Measurements from ENCODE around the gene PRMT9. TPM values are rescaled to one million over a fixed set of nuclear protein-coding genes. Genes with fewer than 3 reads are reported as not detected.

PRMT9 gene
- total RNA-seq, 1 donor, result 11.2 TPM

DNA sequence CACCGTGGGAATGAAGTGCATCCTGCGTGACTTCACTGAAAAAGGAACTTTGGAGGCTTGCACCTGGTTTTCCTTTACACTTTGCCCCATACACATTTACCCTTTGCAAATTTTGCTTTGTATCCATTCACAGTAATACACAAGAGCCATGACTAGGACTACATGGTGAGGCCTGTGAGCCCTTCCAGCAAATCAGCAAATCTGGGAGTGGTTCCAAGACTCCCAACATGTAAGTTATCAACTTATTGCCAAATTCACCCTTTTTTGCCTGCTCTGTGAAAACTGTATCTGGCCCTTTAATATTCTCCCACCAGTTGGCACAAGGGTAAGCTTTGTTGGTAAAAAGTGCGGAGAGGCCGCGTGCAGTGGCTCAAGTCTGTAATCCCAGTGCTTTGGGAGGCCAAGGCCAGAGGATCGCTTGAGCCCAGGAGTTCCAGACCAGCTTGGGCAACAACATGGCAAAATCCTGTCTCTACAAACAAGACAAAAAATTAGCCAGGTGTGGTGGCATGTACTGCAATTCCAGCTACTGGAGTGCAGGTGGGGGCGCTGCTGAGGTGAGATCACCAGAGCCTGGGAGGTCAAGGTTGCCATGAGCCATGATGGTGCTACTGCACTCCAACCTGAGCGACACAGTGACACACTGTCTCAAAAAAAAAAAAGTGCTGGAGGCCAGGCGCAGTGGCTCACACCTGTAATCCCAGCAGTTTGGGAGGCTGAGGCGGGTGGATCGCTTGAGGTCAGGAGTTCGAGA is 5.0 kb downstream of the PRMT9 start:
- TF ChIP-seq, protein P1, sequence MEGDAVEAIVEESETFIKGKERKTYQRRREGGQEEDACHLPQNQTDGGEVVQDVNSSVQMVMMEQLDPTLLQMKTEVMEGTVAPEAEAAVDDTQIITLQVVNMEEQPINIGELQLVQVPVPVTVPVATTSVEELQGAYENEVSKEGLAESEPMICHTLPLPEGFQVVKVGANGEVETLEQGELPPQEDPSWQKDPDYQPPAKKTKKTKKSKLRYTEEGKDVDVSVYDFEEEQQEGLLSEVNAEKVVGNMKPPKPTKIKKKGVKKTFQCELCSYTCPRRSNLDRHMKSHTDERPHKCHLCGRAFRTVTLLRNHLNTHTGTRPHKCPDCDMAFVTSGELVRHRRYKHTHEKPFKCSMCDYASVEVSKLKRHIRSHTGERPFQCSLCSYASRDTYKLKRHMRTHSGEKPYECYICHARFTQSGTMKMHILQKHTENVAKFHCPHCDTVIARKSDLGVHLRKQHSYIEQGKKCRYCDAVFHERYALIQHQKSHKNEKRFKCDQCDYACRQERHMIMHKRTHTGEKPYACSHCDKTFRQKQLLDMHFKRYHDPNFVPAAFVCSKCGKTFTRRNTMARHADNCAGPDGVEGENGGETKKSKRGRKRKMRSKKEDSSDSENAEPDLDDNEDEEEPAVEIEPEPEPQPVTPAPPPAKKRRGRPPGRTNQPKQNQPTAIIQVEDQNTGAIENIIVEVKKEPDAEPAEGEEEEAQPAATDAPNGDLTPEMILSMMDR (IDR thresholded peaks at IDR 0.05; ENCODE audit: insufficient read depth, low read depth, low read length), result no peak
- no peak overlapping the region for H3K4me3 ChIP-seq (ENCODE audit: low read depth, low read length)
- no peak for DNase-seq (ENCODE audit: low read depth)

DNA sequence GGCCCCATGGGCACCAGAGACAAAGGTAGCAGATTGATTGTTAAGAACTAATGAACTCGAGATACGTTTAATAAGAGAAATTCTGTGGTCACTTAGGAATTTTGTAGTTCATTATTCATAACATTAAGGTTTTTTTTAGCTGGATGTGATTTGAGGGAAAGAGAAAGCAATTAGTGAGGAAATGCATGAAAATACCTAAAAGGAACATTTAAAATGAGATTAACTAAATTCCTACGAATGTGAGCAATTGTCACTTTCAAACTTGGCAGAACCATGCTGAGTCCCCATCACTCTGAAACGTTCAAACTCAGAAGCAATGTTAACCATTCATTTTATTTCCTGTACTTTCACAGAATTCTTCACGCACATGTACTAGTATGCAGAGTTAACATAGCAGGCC is 5.9 kb downstream of the PRMT9 start:
- H3K4me3 ChIP-seq (ENCODE audit: low read depth, low read length), result no peak overlapping the region
- no peak for DNase-seq (ENCODE audit: low read depth)
- TF ChIP-seq, protein P1 (IDR thresholded peaks at IDR 0.05; ENCODE audit: insufficient read depth, low read depth, low read length), result no peak

DNA sequence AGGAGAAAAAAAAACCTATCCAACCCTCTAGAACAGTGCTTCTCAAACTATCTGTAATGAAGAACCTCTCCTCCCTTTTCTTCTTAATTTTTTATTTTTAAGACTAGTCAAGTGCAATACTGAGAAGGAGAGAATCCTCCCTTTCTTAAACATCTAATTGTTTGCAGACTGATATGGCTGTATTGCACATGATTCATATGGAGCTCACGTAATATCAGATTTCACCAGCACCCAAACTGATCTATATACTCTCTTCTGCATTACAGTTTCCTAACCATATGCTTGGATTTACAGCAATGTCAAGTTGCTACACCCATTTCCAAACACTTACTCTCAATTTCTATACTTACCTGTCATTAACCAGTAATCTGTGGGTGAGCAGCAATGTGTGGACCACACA is 9.5 kb downstream of the PRMT9 start:
- no peak for DNase-seq (ENCODE audit: low read depth)
- no peak overlapping the region for H3K4me3 ChIP-seq (ENCODE audit: low read depth, low read length)
- TF ChIP-seq, protein P1 (IDR thresholded peaks at IDR 0.05; ENCODE audit: insufficient read depth, low read depth, low read length), result no peak

DNA sequence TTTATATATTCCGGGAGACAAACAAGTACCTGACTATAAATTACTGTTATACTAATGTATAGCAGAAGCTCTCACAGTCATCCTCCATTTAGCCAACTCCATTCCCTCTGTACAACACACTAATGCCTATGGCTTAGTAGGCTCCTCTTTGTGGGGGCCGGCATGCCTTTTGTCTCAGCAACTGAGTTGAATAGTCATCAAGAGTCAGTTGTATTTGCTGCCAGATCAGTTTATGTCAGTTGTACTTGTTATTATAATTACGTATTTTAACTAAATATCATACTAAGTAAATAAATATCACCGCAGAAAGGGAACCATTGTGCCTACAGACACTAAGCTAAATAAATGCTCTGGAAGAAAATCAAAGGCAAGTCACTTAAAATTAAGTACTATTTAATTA is 9.9 kb downstream of the PRMT9 start:
- no peak for DNase-seq (ENCODE audit: low read depth)
- TF ChIP-seq, protein P1 (IDR thresholded peaks at IDR 0.05; ENCODE audit: insufficient read depth, low read depth, low read length), result no peak

DNA sequence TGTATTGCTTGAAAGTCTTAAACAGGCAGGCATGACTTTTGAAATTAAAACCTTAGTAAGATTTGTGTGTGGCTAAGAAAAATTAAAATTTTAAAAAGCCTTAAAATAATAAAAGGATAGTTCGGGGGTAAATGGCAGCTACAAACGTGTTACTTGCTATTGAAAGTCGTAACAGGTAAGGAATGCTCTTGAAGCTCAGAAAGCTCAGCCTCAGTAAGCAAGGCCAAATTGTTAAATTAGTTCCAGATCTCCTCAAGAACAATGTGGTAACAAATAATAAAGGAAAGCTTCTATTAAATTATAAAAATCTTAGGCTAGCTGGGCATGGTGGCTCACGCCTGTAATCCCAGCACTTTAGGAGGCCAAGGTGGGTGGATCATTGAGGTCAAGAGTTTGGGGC is 25.5 kb downstream of the PRMT9 start:
- H3K4me3 ChIP-seq (ENCODE audit: low read depth, low read length), result no peak overlapping the region
- TF ChIP-seq, protein P1 (IDR thresholded peaks at IDR 0.05; ENCODE audit: insufficient read depth, low read depth, low read length), result no peak
- no peak for DNase-seq (ENCODE audit: low read depth)

More for the DNA sequence above, 9.9 kb downstream of the PRMT9 start:
- no peak overlapping the region for H3K4me3 ChIP-seq (ENCODE audit: low read depth, low read length)

DNA sequence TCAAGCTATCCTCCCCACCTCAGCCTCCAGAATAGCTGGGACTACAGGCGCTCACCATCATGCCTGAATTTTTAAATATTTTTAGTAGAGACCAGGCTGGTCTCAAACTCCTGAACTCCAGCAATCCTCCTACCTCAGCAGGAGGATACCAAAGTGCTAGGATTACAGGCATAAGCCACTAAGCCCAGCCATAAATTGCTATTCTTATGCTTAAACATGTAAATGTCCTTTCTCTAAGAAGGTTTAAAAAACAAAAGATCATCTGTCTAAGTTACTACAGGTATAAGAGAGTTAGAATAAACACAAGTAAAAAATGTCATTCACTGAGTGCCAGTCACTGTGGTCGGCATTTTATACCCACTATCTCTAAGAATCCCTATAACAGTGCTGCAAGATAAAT is 28.3 kb downstream of the PRMT9 start:
- TF ChIP-seq, protein P1 (IDR thresholded peaks at IDR 0.05; ENCODE audit: insufficient read depth, low read depth, low read length), result no peak
- no peak for DNase-seq (ENCODE audit: low read depth)
- no peak overlapping the region for H3K4me3 ChIP-seq (ENCODE audit: low read depth, low read length)

DNA sequence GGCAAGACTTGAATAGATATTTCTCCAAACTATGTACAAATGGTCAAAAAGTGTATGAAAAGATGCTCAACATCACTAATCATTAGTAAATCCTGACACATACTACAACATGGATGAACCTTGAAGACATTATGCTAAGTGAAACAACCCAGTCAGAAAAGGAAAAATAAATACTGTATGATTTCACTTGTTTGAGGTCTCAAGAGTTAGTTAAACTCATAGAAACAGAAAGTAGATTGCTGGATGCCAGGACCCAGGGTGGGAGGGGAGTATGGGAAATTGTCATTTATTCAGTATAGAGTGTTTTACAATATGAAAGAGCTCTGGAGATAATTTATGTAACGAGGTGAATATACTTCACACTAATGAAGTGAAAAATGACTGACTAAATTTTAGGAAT is 32.4 kb downstream of the PRMT9 start:
- no peak for DNase-seq (ENCODE audit: low read depth)
- TF ChIP-seq, protein P1 (IDR thresholded peaks at IDR 0.05; ENCODE audit: insufficient read depth, low read depth, low read length), result no peak
- no peak overlapping the region for H3K4me3 ChIP-seq (ENCODE audit: low read depth, low read length)
